Mucosa of descending colon (tissue), 3 donors: ENCODE measurements around the gene PIP4K2A. TPM values are rescaled to one million over a fixed set of nuclear protein-coding genes. Genes with fewer than 3 reads are reported as not detected.

Experiments used
- ATAC-seq: fragments of 200-7000 bp; cut with Tn5 transposase; one replicate; pipeline ENCODE4 v1.9.1; 2020; ENCODE audit warnings: mild to moderate bottlenecking, moderate library complexity
- DNase-seq, 3 donors: peaks; one replicate each; pipeline ENCODE4 v3.0.0-alpha.2; 2020
- H3K36me3 ChIP-seq: fragments of 200-600 bp; one replicate; pipeline ENCODE4 v1.8.0; 2021; ENCODE audit warnings: low read depth, mild to moderate bottlenecking
- H3K4me1 ChIP-seq: fragments of 200-600 bp; one replicate; pipeline ENCODE4 v1.8.0; 2021; ENCODE audit warnings: low read depth, mild to moderate bottlenecking
- H3K4me3 ChIP-seq: fragments of 200-600 bp; one replicate; pipeline ENCODE4 v1.8.0; 2021; ENCODE audit warnings: mild to moderate bottlenecking
- H3K9me3 ChIP-seq: fragments of 200-600 bp; one replicate; pipeline ENCODE4 v1.8.0; 2021; ENCODE audit warnings: mild to moderate bottlenecking
- intact Hi-C, 2 donors: fragments of 100-400 bp; cut with DNase I in 1 of 2; cut with micrococcal nuclease in 1 of 2; formaldehyde crosslinking; loops; one replicate each; pipeline versions ENCODE4 v1.11.0 to v1.11.1; 2022; cut with DNase I, micrococcal nuclease
- total RNA-seq, 3 donors: library from RNA; stranded (reverse); fragmentation: NEBNext Ultra II Directional in 2 of 3; extraction: Animal tissue kit (Norgen Biotek cat#: 25700) in 2 of 3; gene quantifications; one replicate each; pipeline versions ENCODE4 v1.2.1 to v1.2.4, GENCODE V29; 2021 to 2023
- TF ChIP-seq, protein P1 (sequence below): fragments of 200-600 bp; IDR thresholded peaks from one replicate; pipeline ENCODE4 v1.8.0; 2022; ENCODE audit warnings: antibody characterized with exemption, mild to moderate bottlenecking
- donor health status: DM: no; HTN: no; CAD: no; lungs with moderate emphysema.
- donor health status: DM: no; HTN: no; CAD: no.
- donor health status: DM: no; HTN: yes; CAD: no.

The PIP4K2A gene
- total RNA-seq, 3 donors from 2014 or later = 17.2 to 29.4 (median 21.2) TPM

DNA sequence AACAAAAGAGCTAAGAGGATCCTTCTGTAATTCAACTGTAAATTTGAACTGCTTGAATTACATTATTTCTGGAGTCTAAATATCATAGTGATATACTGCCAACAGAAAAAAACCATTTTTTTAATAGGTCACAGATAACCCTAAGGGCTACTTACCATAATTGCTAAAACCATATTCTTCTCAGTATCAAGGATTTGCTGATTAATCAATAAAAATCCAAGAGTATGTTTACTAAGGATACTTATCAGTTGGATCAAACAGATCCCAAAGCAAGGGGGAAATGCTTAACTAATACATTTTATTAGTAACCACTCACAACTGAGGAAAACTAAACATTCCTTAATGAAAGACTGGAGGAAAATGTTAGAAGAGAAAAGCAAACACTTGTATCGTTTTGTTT is 166.0 kb downstream of the PIP4K2A start:
- TF ChIP-seq, protein P1, sequence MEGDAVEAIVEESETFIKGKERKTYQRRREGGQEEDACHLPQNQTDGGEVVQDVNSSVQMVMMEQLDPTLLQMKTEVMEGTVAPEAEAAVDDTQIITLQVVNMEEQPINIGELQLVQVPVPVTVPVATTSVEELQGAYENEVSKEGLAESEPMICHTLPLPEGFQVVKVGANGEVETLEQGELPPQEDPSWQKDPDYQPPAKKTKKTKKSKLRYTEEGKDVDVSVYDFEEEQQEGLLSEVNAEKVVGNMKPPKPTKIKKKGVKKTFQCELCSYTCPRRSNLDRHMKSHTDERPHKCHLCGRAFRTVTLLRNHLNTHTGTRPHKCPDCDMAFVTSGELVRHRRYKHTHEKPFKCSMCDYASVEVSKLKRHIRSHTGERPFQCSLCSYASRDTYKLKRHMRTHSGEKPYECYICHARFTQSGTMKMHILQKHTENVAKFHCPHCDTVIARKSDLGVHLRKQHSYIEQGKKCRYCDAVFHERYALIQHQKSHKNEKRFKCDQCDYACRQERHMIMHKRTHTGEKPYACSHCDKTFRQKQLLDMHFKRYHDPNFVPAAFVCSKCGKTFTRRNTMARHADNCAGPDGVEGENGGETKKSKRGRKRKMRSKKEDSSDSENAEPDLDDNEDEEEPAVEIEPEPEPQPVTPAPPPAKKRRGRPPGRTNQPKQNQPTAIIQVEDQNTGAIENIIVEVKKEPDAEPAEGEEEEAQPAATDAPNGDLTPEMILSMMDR = no peak
- no peak overlapping the region for H3K4me3 ChIP-seq
- H3K36me3 ChIP-seq = no peaks in the 10 kb centered on the region
- DNase-seq (no peak), ATAC-seq (no peak)
- no peaks in the 10 kb centered on the region for H3K4me1 ChIP-seq
- no peaks in the 10 kb centered on the region for H3K9me3 ChIP-seq
- intact Hi-C loops = no loop called here

DNA sequence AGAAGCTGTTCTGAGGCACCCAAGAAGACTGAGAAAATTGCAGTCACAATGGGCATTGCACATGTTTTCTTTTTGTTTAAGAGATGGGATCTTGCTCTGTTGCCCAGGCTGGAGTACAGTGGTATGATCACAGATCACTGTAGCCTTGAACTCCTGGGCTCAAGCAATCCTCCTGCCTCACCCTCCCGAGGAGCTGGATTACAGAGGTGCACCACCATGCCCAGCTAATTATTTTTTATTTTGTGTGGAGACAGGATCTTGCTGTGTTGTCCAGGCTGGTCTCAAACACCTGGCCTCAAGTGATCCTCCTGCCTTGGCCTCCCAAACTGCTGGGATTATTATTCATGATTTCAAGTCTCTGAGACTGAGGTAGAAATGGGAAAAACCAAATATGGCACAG is 168.7 kb downstream of the PIP4K2A start:
- Histone ChIP-seq H3K9me3 (no peaks in the 10 kb centered on the region), H3K4me3 (no peak overlapping the region), H3K4me1 (no peaks in the 10 kb centered on the region), H3K36me3 (no peaks in the 10 kb centered on the region)
- intact Hi-C loops = no loop called here
- TF ChIP-seq, protein P1 = no peak
- ATAC-seq (no peak), DNase-seq (no peak)

DNA sequence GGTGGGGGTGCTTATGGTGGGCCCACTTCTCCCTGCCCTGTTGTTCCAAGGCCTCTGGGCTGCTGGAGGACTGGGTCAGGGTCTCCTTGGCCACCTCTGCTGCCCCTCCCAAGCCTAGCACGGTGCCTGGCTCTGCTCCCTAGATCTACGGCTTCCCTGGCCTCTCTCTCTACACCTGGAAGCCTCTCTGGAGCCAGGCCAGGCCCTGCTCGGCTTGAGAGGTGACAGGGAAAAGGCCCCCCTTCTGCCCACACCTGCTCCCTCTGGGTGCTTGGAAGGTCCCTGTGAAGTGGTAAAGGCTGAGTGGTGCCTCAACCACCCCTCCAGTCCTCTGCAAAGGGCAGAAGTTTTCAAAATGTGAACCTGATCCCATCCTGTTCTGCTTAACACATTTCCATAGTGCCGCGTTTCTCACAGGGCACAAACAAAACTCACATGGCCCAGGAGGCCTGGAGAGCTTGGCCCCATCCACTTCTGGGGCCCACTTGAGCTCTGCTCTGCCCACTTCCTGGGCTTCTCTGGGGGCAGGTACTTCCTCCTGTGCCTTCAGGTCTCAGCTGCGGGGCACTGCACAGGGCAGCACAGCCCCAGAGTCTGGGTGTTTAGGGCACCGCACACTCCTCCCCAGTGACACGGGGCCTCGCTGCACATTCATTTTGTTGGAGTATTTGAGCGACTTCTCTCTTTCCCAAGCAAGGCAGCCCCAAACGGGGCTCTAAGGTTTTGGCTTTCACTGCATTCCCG is 169.9 kb downstream of the PIP4K2A start:
- H3K36me3 ChIP-seq = no peaks in the 10 kb centered on the region
- H3K4me3 ChIP-seq = no peak overlapping the region
- intact Hi-C loops = no loop called here
- no peak for ATAC-seq
- TF ChIP-seq, protein P1 = no peak
- H3K9me3 ChIP-seq = no peaks in the 10 kb centered on the region
- DNase-seq = no peak
- no peaks in the 10 kb centered on the region for H3K4me1 ChIP-seq

DNA sequence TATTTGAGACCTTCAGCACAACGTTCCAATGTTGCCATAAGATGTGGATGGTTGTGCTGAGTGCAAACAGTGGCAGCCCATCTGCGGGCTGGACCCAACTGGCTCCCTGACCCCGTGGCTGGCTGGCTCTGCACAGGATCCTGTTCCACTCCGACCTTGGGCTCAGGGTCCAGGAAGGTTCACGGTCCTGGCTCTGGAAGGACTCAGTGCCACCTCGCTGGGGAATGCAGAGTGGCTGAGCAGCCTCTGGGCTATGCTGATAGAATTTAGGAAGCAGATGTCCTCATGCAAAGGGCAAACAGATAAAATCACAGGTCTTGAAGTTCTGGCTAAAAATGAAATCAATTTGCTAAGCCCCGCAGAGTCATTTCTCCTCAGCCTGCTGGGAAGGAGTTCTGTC is 171.6 kb downstream of the PIP4K2A start:
- intact Hi-C loops = no loop called here
- Histone ChIP-seq H3K9me3 (no peaks in the 10 kb centered on the region), H3K4me3 (no peak overlapping the region), H3K4me1 (no peaks in the 10 kb centered on the region), H3K36me3 (no peaks in the 10 kb centered on the region)
- TF ChIP-seq, protein P1 = no peak
- DNase-seq = no peak
- no peak for ATAC-seq

DNA sequence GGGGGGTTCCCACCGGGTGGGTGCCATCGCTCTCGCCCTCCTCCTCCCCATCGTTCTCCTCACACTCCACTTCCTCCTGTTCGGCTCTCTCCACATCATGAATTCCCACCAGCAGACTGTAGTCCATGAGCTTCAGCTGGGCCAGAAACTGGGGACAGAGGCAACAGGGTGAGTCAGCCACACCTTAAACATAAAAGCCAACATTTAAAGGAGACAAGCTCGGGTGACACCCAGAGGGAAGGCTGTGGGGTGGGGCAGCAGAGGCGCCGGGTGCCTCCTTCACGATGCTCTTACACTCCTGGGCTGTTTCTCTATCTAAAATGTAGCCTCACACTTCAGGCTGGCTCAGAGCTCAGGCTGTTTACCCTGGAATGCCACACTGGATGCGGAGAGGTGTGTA is 172.5 kb downstream of the PIP4K2A start:
- ATAC-seq (peak; percentile 15), DNase-seq (no peak)
- Histone ChIP-seq H3K4me3 (no peak overlapping the region), H3K36me3 (no peaks in the 10 kb centered on the region), H3K4me1 (no peaks in the 10 kb centered on the region), H3K9me3 (no peaks in the 10 kb centered on the region)
- intact Hi-C loops = no loop called here
- TF ChIP-seq, protein P1 = no peak
